Neural crest cell (in vitro differentiated cells): ENCODE data around the gene IPO4. TPM values are rescaled to one million over a fixed set of nuclear protein-coding genes. Genes with fewer than 3 reads are reported as not detected.
A peak's percentile ranks its signal among the peaks of the same experiment; 100 is the strongest.

Source experiments
- DNase-seq: peaks from one replicate; pipeline ENCODE4 v3.0.0; 2021; ENCODE audit warnings: low read depth, mixed read lengths, low spot score
- H3K27ac Mint-ChIP-seq: one replicate; pipeline ENCODE4 v1.8.0; 2021; ENCODE audit warnings: mild to moderate bottlenecking, mixed read lengths; ENCODE audit not compliant: unreplicated experiment
- H3K27me3 Mint-ChIP-seq: 2 replicates; pipeline ENCODE4 v1.8.0; 2021; ENCODE audit warnings: low read depth, mild to moderate bottlenecking, mixed read lengths
- H3K36me3 Mint-ChIP-seq: 2 replicates; pipeline ENCODE4 v1.8.0; 2021; ENCODE audit warnings: low read depth, mild to moderate bottlenecking, mixed read lengths
- H3K4me1 Mint-ChIP-seq: 2 replicates; pipeline ENCODE4 v1.8.0; 2021; ENCODE audit warnings: mixed read lengths
- H3K4me3 Mint-ChIP-seq: one replicate; pipeline ENCODE4 v1.8.0; 2021; ENCODE audit warnings: mild to moderate bottlenecking, mixed read lengths
- H3K9me3 Mint-ChIP-seq: 2 replicates; pipeline ENCODE4 v1.8.0; 2021; ENCODE audit warnings: mixed read lengths
- CTCF ChIP-seq: fragments of 200-600 bp; sonication (generic); conservative IDR thresholded peaks from 2 replicates; pipeline ENCODE4 v1.5.0; 2021; ENCODE audit warnings: antibody characterized with exemption, mild to moderate bottlenecking
- total RNA-seq: library from RNA; stranded (reverse); gene quantifications from 2 replicates; pipeline ENCODE4 v1.2.1, GENCODE V29; 2021

IPO4 gene
- total RNA-seq, 1 donor from 2014 or later: 88.3 TPM

- Mint-ChIP-seq H3K4me3 (no peak overlapping the region), H3K27ac (no peak overlapping the region)
- DNase-seq: no peak
Observed at GRCh38 chr14:24160499-24160849, 28.1 kb downstream of the IPO4 start.

DNA sequence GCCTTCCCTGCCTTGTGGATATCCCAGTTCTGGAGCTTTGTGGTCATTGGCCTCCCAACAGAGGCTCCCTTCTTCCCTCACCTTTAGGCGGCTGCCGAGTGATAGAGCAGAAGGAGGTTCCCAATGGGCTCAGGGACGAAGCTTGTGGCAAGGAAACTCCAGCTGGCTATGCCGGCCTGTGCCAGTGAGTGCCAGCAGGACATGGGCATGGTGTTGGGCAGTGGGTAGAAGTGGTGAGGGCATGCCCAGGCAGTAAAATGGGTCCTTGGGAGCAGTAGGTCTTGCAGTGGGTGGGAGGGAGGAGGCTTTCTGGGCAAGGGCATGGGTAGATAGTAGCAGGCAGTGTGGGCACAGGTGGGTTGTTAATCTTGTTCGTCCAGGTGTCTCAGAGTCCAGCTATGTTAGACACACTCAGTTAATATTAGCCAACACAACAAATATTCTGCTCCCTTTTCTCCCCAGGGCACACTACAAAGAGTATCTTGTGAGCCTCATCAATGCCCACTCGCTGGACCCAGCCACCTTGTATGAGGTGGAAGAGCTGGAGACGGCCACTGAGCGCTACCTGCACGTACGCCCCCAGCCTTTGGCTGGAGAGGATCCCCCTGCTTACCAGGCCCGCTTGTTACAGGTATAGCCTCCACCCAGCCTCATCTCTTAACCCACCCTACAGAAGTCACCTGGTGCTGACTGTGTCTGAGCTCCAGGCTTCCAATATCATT is 28.7 kb downstream of the IPO4 start:
- Mint-ChIP-seq H3K36me3 (peaks cover 7% of the 10 kb centered on the region), H3K9me3 (no peaks in the 10 kb centered on the region), H3K4me1 (peaks cover 13% of the 10 kb centered on the region), H3K27ac (no peak overlapping the region), H3K27me3 (no peaks in the 10 kb centered on the region), H3K4me3 (no peak overlapping the region)
- no peak for TF ChIP-seq CTCF
- DNase-seq: no peak

More at GRCh38 chr14:24160499-24160849, 28.1 kb downstream of the IPO4 start:
- peaks cover 13% of the 10 kb centered on the region for H3K4me1 Mint-ChIP-seq
- no peaks in the 10 kb centered on the region for H3K27me3 Mint-ChIP-seq
- no peaks in the 10 kb centered on the region for H3K9me3 Mint-ChIP-seq
- no peak for TF ChIP-seq CTCF
- H3K36me3 Mint-ChIP-seq: peaks cover 6% of the 10 kb centered on the region

- no peaks in the 10 kb centered on the region for H3K9me3 Mint-ChIP-seq
- TF ChIP-seq CTCF: no peak
- peak overlapping the region; percentile 43 for H3K27ac Mint-ChIP-seq
- H3K27me3 Mint-ChIP-seq: no peaks in the 10 kb centered on the region
- no peak overlapping the region for H3K4me3 Mint-ChIP-seq
- peaks cover 13% of the 10 kb centered on the region for H3K4me1 Mint-ChIP-seq
- peaks cover 10% of the 10 kb centered on the region for H3K36me3 Mint-ChIP-seq
- DNase-seq: no peak
Observed at GRCh38 chr14:24157331-24157730, 31.3 kb downstream of the IPO4 start.

DNA sequence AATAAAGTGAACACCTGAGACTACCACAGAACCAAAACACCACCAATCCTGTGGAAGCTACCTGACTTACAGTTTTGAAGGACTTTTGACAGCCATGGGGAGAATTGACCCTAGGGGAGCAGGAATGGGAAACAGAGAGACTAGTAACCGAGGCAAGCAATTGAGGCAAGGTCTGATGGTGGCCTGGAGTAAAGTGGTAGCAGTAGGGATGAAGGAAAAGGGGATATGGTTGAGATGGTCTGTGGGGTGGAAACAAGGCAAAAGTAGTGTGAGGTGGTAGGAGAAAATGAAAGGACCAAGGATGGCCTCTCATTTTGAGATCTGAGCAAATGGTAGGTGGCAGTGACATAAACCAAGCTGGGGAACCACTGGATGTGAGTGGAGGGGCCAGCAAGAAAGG is 31.8 kb downstream of the IPO4 start:
- peaks cover 10% of the 10 kb centered on the region for H3K36me3 Mint-ChIP-seq
- no peak overlapping the region for H3K4me3 Mint-ChIP-seq
- DNase-seq: no peak
- peaks cover 11% of the 10 kb centered on the region for H3K4me1 Mint-ChIP-seq
- H3K9me3 Mint-ChIP-seq: no peaks in the 10 kb centered on the region
- H3K27me3 Mint-ChIP-seq: no peaks in the 10 kb centered on the region
- no peak overlapping the region for H3K27ac Mint-ChIP-seq
- no peak for TF ChIP-seq CTCF

- no peak overlapping the region for H3K27ac Mint-ChIP-seq
- TF ChIP-seq CTCF: no peak
- H3K9me3 Mint-ChIP-seq: no peaks in the 10 kb centered on the region
- no peaks in the 10 kb centered on the region for H3K4me1 Mint-ChIP-seq
- peaks cover 10% of the 10 kb centered on the region for H3K36me3 Mint-ChIP-seq
- H3K27me3 Mint-ChIP-seq: no peaks in the 10 kb centered on the region
- H3K4me3 Mint-ChIP-seq: no peak overlapping the region
- no peak for DNase-seq
Observed at GRCh38 chr14:24155100-24155499, 33.5 kb downstream of the IPO4 start.
